WTC11 (cell line): ENCODE results near the gene WWP2. TPM values are rescaled to one million over a fixed set of nuclear protein-coding genes. Genes with fewer than 3 reads are reported as not detected.

Experiments used
- ATAC-seq: fragments of 200-7000 bp; cut with Tn5 transposase; 2 replicates; pipeline ENCODE4 v1.10.0; 2021; ENCODE audit warnings: mild to moderate bottlenecking, moderate library complexity
- CTCF ChIA-PET: fragments of 300-600 bp; sonication (Branson Sonifier 250); formaldehyde crosslinking; loops from one replicate; lab custom pipeline; 2021; ENCODE audit warnings: antibody characterized with exemption; lab: Charles Lee
- POLR2A ChIA-PET: fragments of 350-600 bp; sonication (Branson Sonifier 250); formaldehyde crosslinking; loops from one replicate; lab custom pipeline; 2021; ENCODE audit warnings: antibody characterized with exemption; lab: Charles Lee
- DNase-seq: peaks from one replicate; pipeline ENCODE4 v3.0.0; 2021; ENCODE audit warnings: low spot score
- H3K27ac Mint-ChIP-seq: 2 replicates; pipeline ENCODE4 v1.8.0; 2021; ENCODE audit warnings: mixed read lengths
- H3K27me3 Mint-ChIP-seq: 2 replicates; pipeline ENCODE4 v1.8.0; 2021; ENCODE audit warnings: low read depth, mild to moderate bottlenecking, moderate library complexity, mixed read lengths
- H3K36me3 Mint-ChIP-seq: 2 replicates; pipeline ENCODE4 v1.8.0; 2021; ENCODE audit warnings: mixed read lengths
- H3K4me1 Mint-ChIP-seq: 2 replicates; pipeline ENCODE4 v1.8.0; 2022; ENCODE audit warnings: mixed read lengths
- H3K4me3 Mint-ChIP-seq: 2 replicates; pipeline ENCODE4 v1.8.0; 2021; ENCODE audit warnings: mild to moderate bottlenecking, moderate library complexity, mixed read lengths
- H3K9me3 Mint-ChIP-seq: 2 replicates; pipeline ENCODE4 v1.8.0; 2021; ENCODE audit warnings: mixed read lengths
- AR ChIP-seq: fragments of 250-450 bp; sonication (Bioruptor Pico); IDR thresholded peaks from 2 replicates; pipeline ENCODE4 v1.9.0; 2021; ENCODE audit warnings: mild to moderate bottlenecking
- ATF2 ChIP-seq: sonication (generic); formaldehyde crosslinking; IDR thresholded peaks from 2 replicates; pipeline ENCODE4 v1.8.1; 2022; ENCODE audit warnings: low read depth, missing genetic modification reagents, borderline replicate concordance
- CREB1 ChIP-seq: sonication (generic); formaldehyde crosslinking; IDR thresholded peaks from 2 replicates; pipeline ENCODE4 v1.8.0; 2023; ENCODE audit warnings: mild to moderate bottlenecking, missing genetic modification reagents
- EMX1 ChIP-seq: fragments of 250-450 bp; sonication (Bioruptor Pico); IDR thresholded peaks from 2 replicates; pipeline ENCODE4 v1.8.0; 2021; ENCODE audit warnings: mild to moderate bottlenecking
- ESRRA ChIP-seq: sonication (generic); formaldehyde crosslinking; IDR thresholded peaks from 2 replicates; pipeline ENCODE4 v1.8.1; 2022; ENCODE audit warnings: mild to moderate bottlenecking, missing genetic modification reagents, borderline replicate concordance
- ETV6 ChIP-seq: sonication (generic); formaldehyde crosslinking; IDR thresholded peaks from 2 replicates; pipeline ENCODE4 v1.8.1; 2022; ENCODE audit warnings: mild to moderate bottlenecking, missing genetic modification reagents
- FOXK1 ChIP-seq: sonication (generic); formaldehyde crosslinking; IDR thresholded peaks from 2 replicates; pipeline ENCODE4 v1.8.0; 2022; ENCODE audit warnings: mild to moderate bottlenecking, moderate library complexity, missing genetic modification reagents
- FOXP1 ChIP-seq: sonication (generic); formaldehyde crosslinking; IDR thresholded peaks from 2 replicates; pipeline ENCODE4 v1.8.0; 2022; ENCODE audit warnings: missing genetic modification reagents, mild to moderate bottlenecking, moderate library complexity, borderline replicate concordance
- GABPB1 ChIP-seq: sonication (generic); formaldehyde crosslinking; IDR thresholded peaks from 2 replicates; pipeline ENCODE4 v1.8.1; 2023; ENCODE audit warnings: mild to moderate bottlenecking, missing genetic modification reagents
- HMGXB4 ChIP-seq: sonication (generic); formaldehyde crosslinking; IDR thresholded peaks from 2 replicates; pipeline ENCODE4 v1.8.1; 2023; ENCODE audit warnings: mild to moderate bottlenecking, moderate library complexity, missing genetic modification reagents
- PRDM15 ChIP-seq: sonication (generic); formaldehyde crosslinking; IDR thresholded peaks from 2 replicates; pipeline ENCODE4 v1.8.0; 2022; ENCODE audit warnings: missing genetic modification reagents
- RELA ChIP-seq: sonication (generic); formaldehyde crosslinking; IDR thresholded peaks from 2 replicates; pipeline ENCODE4 v1.8.1; 2022; ENCODE audit warnings: missing genetic modification reagents, mild to moderate bottlenecking, borderline replicate concordance
- SOX15 ChIP-seq: fragments of 250-450 bp; sonication (Bioruptor Pico); IDR thresholded peaks from 2 replicates; pipeline ENCODE4 v1.9.0; 2021; ENCODE audit warnings: mild to moderate bottlenecking
- SP1 ChIP-seq: sonication (generic); formaldehyde crosslinking; conservative IDR thresholded peaks from 2 replicates; pipeline ENCODE4 v1.8.1; 2022; ENCODE audit warnings: missing genetic modification reagents
- ZMAT4 ChIP-seq: fragments of 250-450 bp; sonication (Bioruptor Pico); IDR thresholded peaks from 2 replicates; pipeline ENCODE4 v1.9.0; 2021; ENCODE audit warnings: mild to moderate bottlenecking
- ZNF219 ChIP-seq: sonication (generic); formaldehyde crosslinking; IDR thresholded peaks from 2 replicates; pipeline ENCODE4 v1.8.0; 2023; ENCODE audit warnings: missing genetic modification reagents, mild to moderate bottlenecking, borderline replicate concordance
- ZNF423 ChIP-seq: fragments of 250-450 bp; sonication (Bioruptor Pico); IDR thresholded peaks from 2 replicates; pipeline ENCODE4 v2.1.2; 2022; ENCODE audit warnings: mild to moderate bottlenecking, moderate library complexity
- total RNA-seq: library from RNA; stranded (reverse); gene quantifications from 3 replicates; pipeline ENCODE4 v1.2.3, GENCODE V29; 2021

Gene WWP2
- total RNA-seq, 1 experiment from 2014 or later, result 39.1 TPM

- TF ChIP-seq ZNF219 (CRISPR knock-in tag), result no peak
- no peak for TF ChIP-seq RELA (CRISPR knock-in tag)
- TF ChIP-seq HMGXB4, result no peak
- no peak for TF ChIP-seq ZNF423
- no peak for TF ChIP-seq ETV6
- TF ChIP-seq FOXK1 (CRISPR knock-in tag), result no peak
Measured at GRCh38 chr16:69918241-69918640, 156.1 kb downstream of the WWP2 start (continued).

GRCh38 chr16:69921127-69921526, 159.0 kb downstream of the WWP2 start:
- no peak for DNase-seq
- peaks cover 30% of the 10 kb centered on the region for H3K4me1 Mint-ChIP-seq
- no peaks in the 10 kb centered on the region; the same call in 1 of the 2 replicates for H3K36me3 Mint-ChIP-seq
- no peak for TF ChIP-seq SOX15 (CRISPR knock-in tag)
- no peak for TF ChIP-seq ZNF219 (CRISPR knock-in tag)
- TF ChIP-seq ETV6, result no peak
- TF ChIP-seq SP1 (CRISPR knock-in tag), result no peak
- TF ChIP-seq EMX1 (CRISPR knock-in tag), result no peak
- no peak for TF ChIP-seq ATF2 (CRISPR knock-in tag)
- no peak for TF ChIP-seq FOXP1 (CRISPR knock-in tag)
- TF ChIP-seq ZMAT4 (CRISPR knock-in tag), result no peak
- ChIA-PET POLR2A (no interaction called here), CTCF (interaction anchor here (2.1 kb wide), 1 partner anchor 9 kb away, joined by 12 read pairs; no protein-coding TSS in a partner anchor)
- no peaks in the 10 kb centered on the region for H3K27me3 Mint-ChIP-seq
- no peak overlapping the region for H3K27ac Mint-ChIP-seq
- no peak for ATAC-seq
- no peaks in the 10 kb centered on the region for H3K9me3 Mint-ChIP-seq
- no peak overlapping the region for H3K4me3 Mint-ChIP-seq

- no peak overlapping the region for H3K27ac Mint-ChIP-seq
Measured at GRCh38 chr16:69922200-69922599, 160.1 kb downstream of the WWP2 start.

More at GRCh38 chr16:69922200-69922599, 160.1 kb downstream of the WWP2 start:
- DNase-seq (no peak), ATAC-seq (no peak)
- no peak for TF ChIP-seq CREB1
- TF ChIP-seq ESRRA (CRISPR knock-in tag), result no peak
- no peak for TF ChIP-seq AR
- no peak for TF ChIP-seq GABPB1 (CRISPR knock-in tag)
- TF ChIP-seq PRDM15 (CRISPR knock-in tag), result no peak
- Mint-ChIP-seq H3K4me3 (no peak overlapping the region), H3K9me3 (no peaks in the 10 kb centered on the region), H3K4me1 (peaks cover 38% of the 10 kb centered on the region), H3K36me3 (no peaks in the 10 kb centered on the region; the same call in 1 of the 2 replicates), H3K27me3 (no peaks in the 10 kb centered on the region)
- ChIA-PET CTCF (no interaction called here), POLR2A (no interaction called here)
